DMS53 (cell line): ENCODE data around the gene DEFB131A.
"Not testable (repeated sequence)": the region's sequence is repeated elsewhere in the genome, so short reads cannot be mapped to it uniquely, and the experiment has no call there.

ENCODE experiments used
- DNase-seq: peaks from one replicate; lab custom pipeline; 2025; lab: John Stamatoyannopoulos, UW

The DEFB131A gene

GRCh38 chr4:9444114-9444513, at the start of gene DEFB131A:
Gene DEFB131A, plus strand, starts transcription at chr4:9444414. Its CDS starts 120 bp downstream, at chr4:9444534.
- DNase-seq: not testable (repeated sequence)

- not testable (repeated sequence) for DNase-seq
These were observed 38.4 kb upstream of the DEFB131A start for GRCh38 chr4:9405774-9406173.

- DNase-seq: not testable (repeated sequence)
These were observed 37.7 kb upstream of the DEFB131A start for GRCh38 chr4:9406491-9406890.

- no peak for DNase-seq
These were observed 34.4 kb upstream of the DEFB131A start for GRCh38 chr4:9409793-9410192.

- not testable (repeated sequence) for DNase-seq
These were observed 22.2 kb upstream of the DEFB131A start for GRCh38 chr4:9421884-9422455.

GRCh38 chr4:9425916-9426315, 18.3 kb upstream of the DEFB131A start:
- DNase-seq: not testable (repeated sequence)

GRCh38 chr4:9430061-9430460, 14.2 kb upstream of the DEFB131A start:
- not testable (repeated sequence) for DNase-seq

- DNase-seq: not testable (repeated sequence)
These were observed 10.9 kb upstream of the DEFB131A start for GRCh38 chr4:9433320-9433719.

GRCh38 chr4:9436728-9437127, 7.5 kb upstream of the DEFB131A start:
- not testable (repeated sequence) for DNase-seq

GRCh38 chr4:9442355-9442754, 1.9 kb upstream of the DEFB131A start:
- not testable (repeated sequence) for DNase-seq

GRCh38 chr4:9444681-9445080, 467 bp downstream of the DEFB131A start:
- DNase-seq: not testable (repeated sequence)

- not testable (repeated sequence) for DNase-seq
These were observed 8.0 kb downstream of the DEFB131A start for GRCh38 chr4:9452251-9452650.

GRCh38 chr4:9454284-9454683, 10.1 kb downstream of the DEFB131A start:
- not testable (repeated sequence) for DNase-seq

- DNase-seq: not testable (repeated sequence)
These were observed 10.8 kb downstream of the DEFB131A start for GRCh38 chr4:9455046-9455445.

GRCh38 chr4:9479466-9479865, 35.3 kb downstream of the DEFB131A start:
- not testable (repeated sequence) for DNase-seq

GRCh38 chr4:9480066-9480465, 35.9 kb downstream of the DEFB131A start:
- DNase-seq: not testable (repeated sequence)

- not testable (repeated sequence) for DNase-seq
These were observed 38.7 kb downstream of the DEFB131A start for GRCh38 chr4:9482871-9483270.

GRCh38 chr4:9483682-9484081, 39.5 kb downstream of the DEFB131A start:
- DNase-seq: not testable (repeated sequence)

- not testable (repeated sequence) for DNase-seq
These were observed 42.7 kb downstream of the DEFB131A start for GRCh38 chr4:9486880-9487279.

- DNase-seq: not testable (repeated sequence)
These were observed 44.6 kb downstream of the DEFB131A start for GRCh38 chr4:9488796-9489195.

- DNase-seq: not testable (repeated sequence)
These were observed 46.3 kb downstream of the DEFB131A start for GRCh38 chr4:9490496-9490895.

GRCh38 chr4:9490986-9491385, 46.8 kb downstream of the DEFB131A start:
- not testable (repeated sequence) for DNase-seq

- DNase-seq: not testable (repeated sequence)
These were observed 49.4 kb downstream of the DEFB131A start for GRCh38 chr4:9493589-9493988.
